Endothelial cell of umbilical vein (primary cell): Measurements from ENCODE around the gene SWI5. TPM values are rescaled to one million over a fixed set of nuclear protein-coding genes. Genes with fewer than 3 reads are reported as not detected.

ENCODE experiments used
- BruUV-seq: library from RNA; stranded (reverse); fragments of 400-500 nt; replicated peaks from 2 replicates; lab custom pipeline; 2021; lab: Mats Ljungman, UMichigan
- CTCF ChIA-PET: fragments of 300-600, 350-600 bp; sonication (Branson Sonifier 250); formaldehyde crosslinking; loops from one replicate; lab custom pipeline; 2021; ENCODE audit warnings: antibody characterized with exemption, inconsistent platforms; lab: Charles Lee
- POLR2A ChIA-PET: fragments of 300-600, 350-600 bp; sonication (Branson Sonifier 250); formaldehyde crosslinking; loops from one replicate; lab custom pipeline; 2021; ENCODE audit warnings: antibody characterized with exemption, inconsistent platforms; lab: Charles Lee
- DNase-seq: peaks from one replicate; pipeline ENCODE4 v3.0.0-alpha.2; 2011; ENCODE audit warnings: low read depth, low spot score
- FAIRE-seq: peaks from 2 replicates; lab custom pipeline; 2011; peaks lifted over from hg19 to GRCh38; lab: Jason Lieb, UNC
- H2AFZ ChIP-seq: 2 replicates; pipeline ENCODE4 v1.6.0; 2012; ENCODE audit warnings: low read depth, low read length, control low read depth, inconsistent platforms
- H3K27ac ChIP-seq: 2 replicates; pipeline ENCODE4 v1.5.1; 2011; ENCODE audit warnings: low read depth, mild to moderate bottlenecking, control low read depth, low read length, moderate library complexity; ENCODE audit not compliant: insufficient read depth
- H3K27me3 ChIP-seq, 2 experiments: 2 replicates each; pipeline versions ENCODE4 v1.6.0 to v1.6.1; 2011; ENCODE audit warnings: low read length in 2 of 2, mixed read lengths in 1 of 2; ENCODE audit not compliant: control insufficient read depth in 2 of 2, insufficient read depth in 2 of 2
- H3K36me3 ChIP-seq, 2 experiments: 2 replicates in 1 of 2; 3 replicates in 1 of 2; pipeline ENCODE4 v1.5.1; 2011; ENCODE audit warnings: low read length in 2 of 2, mild to moderate bottlenecking in 1 of 2, moderate library complexity in 1 of 2; ENCODE audit not compliant: control insufficient read depth in 2 of 2, insufficient read depth in 2 of 2; ENCODE audit errors: extremely low read depth in 1 of 2
- H3K4me1 ChIP-seq: 3 replicates; pipeline ENCODE4 v1.5.1; 2011; ENCODE audit warnings: mild to moderate bottlenecking, low read length; ENCODE audit not compliant: control insufficient read depth, insufficient read depth; ENCODE audit errors: extremely low read depth
- H3K4me2 ChIP-seq: 2 replicates; pipeline ENCODE4 v1.6.1; 2011; ENCODE audit warnings: low read length, control low read depth, mixed read lengths; ENCODE audit not compliant: insufficient read depth
- H3K4me3 ChIP-seq, 3 experiments: fragments of 200-600 bp in 1 of 3; sonication (generic), shearing (Covaris generic) in 1 of 3; replicated peaks in 1 of 3; 2 replicates each; pipeline ENCODE4 v1.5.1; 2011 to 2016; ENCODE audit warnings: control low read depth in 3 of 3, low read length in 3 of 3, mild to moderate bottlenecking in 2 of 3, inconsistent platforms in 1 of 3, low read depth in 1 of 3, moderate library complexity in 1 of 3; ENCODE audit not compliant: insufficient read depth in 1 of 3
- H3K79me2 ChIP-seq: 2 replicates; pipeline ENCODE4 v1.6.0; 2012; ENCODE audit warnings: low read length, inconsistent platforms; ENCODE audit not compliant: control insufficient read depth, insufficient read depth
- H3K9ac ChIP-seq: replicated peaks from 2 replicates; pipeline ENCODE3; 2011; ENCODE audit warnings: low read length, control low read depth; ENCODE audit not compliant: insufficient read depth; ENCODE audit errors: extremely low read depth
- H3K9me1 ChIP-seq: replicated peaks from 3 replicates; pipeline ENCODE4 v1.6.0; 2011; ENCODE audit warnings: mild to moderate bottlenecking, low read length; ENCODE audit not compliant: control insufficient read depth, insufficient read depth; ENCODE audit errors: extremely low read depth
- H3K9me3 ChIP-seq: replicated peaks from 2 replicates; pipeline ENCODE4 v1.5.1; 2012; ENCODE audit warnings: low read length, inconsistent platforms; ENCODE audit not compliant: control insufficient read depth, insufficient read depth
- H4K20me1 ChIP-seq: replicated peaks from 2 replicates; pipeline ENCODE3; 2011; ENCODE audit warnings: mild to moderate bottlenecking, low read length; ENCODE audit not compliant: control insufficient read depth, insufficient read depth; ENCODE audit errors: extremely low read depth
- EZH2 ChIP-seq: IDR thresholded peaks from 2 replicates; pipeline ENCODE4 v1.6.1; 2012; ENCODE audit warnings: borderline replicate concordance, low read depth, mild to moderate bottlenecking, moderate library complexity, low read length, inconsistent platforms; ENCODE audit not compliant: severe bottlenecking
- FOS ChIP-seq: IDR thresholded peaks from 2 replicates; pipeline ENCODE4 v1.6.1; 2011; ENCODE audit warnings: mild to moderate bottlenecking, low read length, moderate library complexity, borderline replicate concordance; ENCODE audit not compliant: insufficient read depth
- MYC ChIP-seq: IDR thresholded peaks from one replicate; pipeline ENCODE4 v1.6.1; 2011; ENCODE audit warnings: mild to moderate bottlenecking, low read depth, low read length
- POLR2A ChIP-seq: IDR thresholded peaks from 2 replicates; pipeline ENCODE4 v1.6.1; 2012; ENCODE audit warnings: low read depth, mild to moderate bottlenecking, control low read depth, low read length
- dilution Hi-C: fragments of 300-500 bp; cut with MboI; formaldehyde crosslinking; loops from one replicate; pipeline ENCODE4 v1.15.0; 2019; ENCODE audit warnings: low sequenced_read_pairs; ENCODE audit not compliant: extremely low pct_ligation_motif_present
- intact Hi-C: fragments of 100-400 bp; cut with micrococcal nuclease; formaldehyde crosslinking; loops from one replicate; pipeline ENCODE4 v1.10.0; 2022
- polyA plus RNA-seq, 4 experiments: library from polyadenylated mRNA; depleted of rRNA in 3 of 4; stranded (reverse) in 3 of 4; unstranded in 1 of 4; fragments of >200 nt; gene quantifications; 2 replicates each; pipeline versions ENCODE4 v1.2.1 to v1.2.3, GENCODE V29; 2011 to 2012; ENCODE audit warnings: missing spikeins in 1 of 4
- total RNA-seq: library from RNA; stranded (reverse); gene quantifications from 2 replicates; pipeline ENCODE4 v1.2.3, GENCODE V29; 2021
- TF ChIP-seq, protein P1 (sequence below): IDR thresholded peaks from 2 replicates; pipeline ENCODE4 v1.6.1; 2011; ENCODE audit not compliant: insufficient read depth, insufficient read length
- TF ChIP-seq, protein P2 (sequence below), 2 donors: IDR thresholded peaks; 1 replicate in 1 of 2; 2 replicates in 1 of 2; pipeline ENCODE4 v1.5.1; 2011; ENCODE audit warnings: low read length in 2 of 2, mild to moderate bottlenecking in 2 of 2, moderate library complexity in 2 of 2, control low read depth in 1 of 2, inconsistent platforms in 1 of 2, low read depth in 1 of 2; ENCODE audit not compliant: insufficient read depth in 1 of 2; ENCODE audit errors: extremely low read depth in 1 of 2

SWI5 gene
- total and polyA plus RNA-seq, 2 donors (not counting 3 experiments of a cell fraction or from before 2014, with no cell fraction given), result 21.2 to 58.0 TPM

DNA sequence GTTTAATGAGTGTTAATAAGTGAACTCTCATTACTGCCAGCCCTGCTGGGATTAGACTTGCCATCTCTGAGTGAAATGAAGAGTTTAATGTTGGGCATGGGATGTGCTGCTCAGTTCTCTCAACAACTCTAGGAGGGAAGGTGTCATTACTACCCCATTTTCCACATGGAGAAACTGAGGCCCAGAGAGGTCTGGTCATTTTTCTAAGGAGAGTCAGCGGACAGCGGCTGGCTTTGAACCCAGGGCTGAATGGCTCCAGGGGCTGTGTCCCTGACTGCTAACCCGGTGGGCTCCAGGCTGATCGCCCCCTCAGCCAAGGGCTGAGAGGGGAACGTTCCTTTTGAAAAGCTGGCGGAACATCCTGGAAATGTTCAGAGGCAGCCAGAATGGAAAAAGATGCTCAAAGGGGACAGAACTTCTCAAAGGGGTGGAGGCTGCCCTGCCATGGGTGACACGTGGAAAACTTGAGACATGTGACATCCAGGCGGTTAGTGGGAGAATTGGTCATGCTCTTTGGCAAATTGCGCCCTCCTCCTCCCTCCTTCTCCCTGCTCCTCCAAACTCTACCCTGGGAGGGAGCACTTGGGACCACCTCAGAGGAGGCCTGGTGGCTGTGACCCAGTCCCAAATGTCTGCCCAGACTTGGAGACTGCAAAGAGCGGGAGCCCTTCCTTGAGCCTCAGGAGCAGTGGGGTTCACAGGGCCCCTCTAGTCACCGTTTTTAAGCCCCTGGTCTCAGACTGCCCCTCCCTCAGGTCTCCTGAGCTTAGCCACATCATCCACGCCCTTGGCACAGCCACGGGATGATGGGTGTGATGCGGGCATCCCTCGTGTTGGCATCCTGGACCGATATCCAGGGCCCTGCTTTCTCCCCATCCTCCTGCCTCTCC is 44.2 kb upstream of the SWI5 start:
- Histone ChIP-seq H3K27ac (no peak overlapping the region), H3K9me1 (no peaks in the 10 kb centered on the region), H3K4me1 (no peaks in the 10 kb centered on the region), H3K27me3 (peaks cover 0 to 1% of the 10 kb centered on the region in 2 experiments), H3K9me3 (no peaks in the 10 kb centered on the region), H3K79me2 (no peaks in the 10 kb centered on the region), H3K4me2 (no peak overlapping the region), H2AFZ (no peak overlapping the region), H4K20me1 (no peaks in the 10 kb centered on the region), H3K9ac (no peak overlapping the region), H3K36me3 (no peaks in the 10 kb centered on the region), H3K4me3 (no peak overlapping the region)
- intact Hi-C loops, result no loop called here
- DNase-seq, result no peak
- ChIA-PET POLR2A (no interaction called here), CTCF (interaction anchor here (1.0 to 1.2 kb wide), 2 partner anchors 23 to 39 kb away, joined by 3 read pairs; no protein-coding TSS in a partner anchor)
- BruUV-seq, result no TSS peak
- no peak for FAIRE-seq
- TF ChIP-seq EZH2, result no peak
- no peak for TF ChIP-seq POLR2A
- TF ChIP-seq, protein P1, sequence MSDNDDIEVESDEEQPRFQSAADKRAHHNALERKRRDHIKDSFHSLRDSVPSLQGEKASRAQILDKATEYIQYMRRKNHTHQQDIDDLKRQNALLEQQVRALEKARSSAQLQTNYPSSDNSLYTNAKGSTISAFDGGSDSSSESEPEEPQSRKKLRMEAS, result no peak
- dilution Hi-C loops, result no loop called here

DNA sequence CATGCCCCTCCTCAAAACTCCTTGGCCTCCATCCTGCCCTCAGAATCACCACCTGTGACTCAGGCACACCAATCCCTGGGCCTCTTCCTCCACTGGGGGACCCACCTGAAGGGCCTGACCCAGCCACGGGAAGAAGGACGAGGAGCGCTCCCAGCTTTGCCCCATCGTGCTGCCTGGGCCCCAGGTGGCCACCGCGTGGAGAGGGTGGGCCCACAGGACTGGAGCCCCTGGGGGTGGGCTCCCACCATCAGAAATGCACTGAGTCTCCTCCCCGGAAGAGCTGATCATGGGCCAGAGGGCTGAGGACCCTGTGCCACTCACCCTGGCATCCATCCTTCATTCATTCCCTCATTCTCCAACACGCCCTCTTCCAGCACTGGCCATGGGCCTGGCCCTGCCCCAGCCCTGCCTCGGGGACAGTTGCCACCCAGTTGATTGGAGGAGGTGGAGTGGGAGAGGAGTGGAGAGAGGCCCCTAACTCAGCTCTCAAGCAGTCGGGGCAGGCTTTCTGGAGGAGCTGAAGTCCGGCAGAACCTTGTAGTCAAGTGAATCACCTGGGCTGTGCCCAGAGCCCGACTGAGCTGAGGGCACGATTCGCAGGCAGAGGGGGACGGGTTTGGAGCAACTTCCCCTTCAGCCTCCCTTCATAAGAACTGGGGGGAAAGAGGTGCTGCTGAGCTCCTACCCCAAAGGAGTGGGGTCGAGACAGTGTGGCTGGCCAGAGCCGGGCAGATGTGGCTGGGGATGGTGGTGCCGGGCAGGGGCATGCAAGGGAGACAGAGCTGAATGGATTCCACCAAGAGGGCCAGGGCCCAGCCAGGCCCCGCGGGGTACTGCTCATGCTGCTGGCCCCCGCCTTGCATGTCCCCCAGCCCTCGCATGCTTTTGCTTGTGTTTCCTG is 43.3 kb upstream of the SWI5 start:
- no peaks in the 10 kb centered on the region for H3K9me3 ChIP-seq
- no peak for TF ChIP-seq FOS
- TF ChIP-seq MYC, result no peak
- TF ChIP-seq, protein P2, sequence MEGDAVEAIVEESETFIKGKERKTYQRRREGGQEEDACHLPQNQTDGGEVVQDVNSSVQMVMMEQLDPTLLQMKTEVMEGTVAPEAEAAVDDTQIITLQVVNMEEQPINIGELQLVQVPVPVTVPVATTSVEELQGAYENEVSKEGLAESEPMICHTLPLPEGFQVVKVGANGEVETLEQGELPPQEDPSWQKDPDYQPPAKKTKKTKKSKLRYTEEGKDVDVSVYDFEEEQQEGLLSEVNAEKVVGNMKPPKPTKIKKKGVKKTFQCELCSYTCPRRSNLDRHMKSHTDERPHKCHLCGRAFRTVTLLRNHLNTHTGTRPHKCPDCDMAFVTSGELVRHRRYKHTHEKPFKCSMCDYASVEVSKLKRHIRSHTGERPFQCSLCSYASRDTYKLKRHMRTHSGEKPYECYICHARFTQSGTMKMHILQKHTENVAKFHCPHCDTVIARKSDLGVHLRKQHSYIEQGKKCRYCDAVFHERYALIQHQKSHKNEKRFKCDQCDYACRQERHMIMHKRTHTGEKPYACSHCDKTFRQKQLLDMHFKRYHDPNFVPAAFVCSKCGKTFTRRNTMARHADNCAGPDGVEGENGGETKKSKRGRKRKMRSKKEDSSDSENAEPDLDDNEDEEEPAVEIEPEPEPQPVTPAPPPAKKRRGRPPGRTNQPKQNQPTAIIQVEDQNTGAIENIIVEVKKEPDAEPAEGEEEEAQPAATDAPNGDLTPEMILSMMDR (IDR thresholded peaks at IDR 0.05; ENCODE audit: extremely low read depth in 1 of 2, insufficient read depth in 1 of 2, low read depth in 1 of 2, low read length in 2 of 2), result no peak
- TF ChIP-seq POLR2A, result no peak
- TF ChIP-seq EZH2, result no peak
- no peak overlapping the region for H2AFZ ChIP-seq
- no peak for DNase-seq
- H3K4me3 ChIP-seq, result no peak overlapping the region
- no peaks in the 10 kb centered on the region for H3K36me3 ChIP-seq
- BruUV-seq, result no TSS peak
- H3K9ac ChIP-seq, result no peak overlapping the region
- no peak overlapping the region for H3K4me2 ChIP-seq
- dilution Hi-C loops (no loop called here), intact Hi-C loops (no loop called here)
- CTCF ChIA-PET, result interaction anchor here (1.0 to 1.4 kb wide), 2 partner anchors 22 to 40 kb away, joined by 3 to 5 read pairs; no protein-coding TSS in a partner anchor
- H4K20me1 ChIP-seq, result no peaks in the 10 kb centered on the region
- H3K27me3 ChIP-seq, result peaks cover 0 to 1% of the 10 kb centered on the region in 2 experiments
- no peak for FAIRE-seq
- no peak overlapping the region for H3K27ac ChIP-seq
- POLR2A ChIA-PET, result no interaction called here
- H3K4me1 ChIP-seq, result no peaks in the 10 kb centered on the region
- no peaks in the 10 kb centered on the region for H3K9me1 ChIP-seq
- H3K79me2 ChIP-seq, result no peaks in the 10 kb centered on the region
